ENCODE data around the gene IL6. TPM values are rescaled to one million over a fixed set of nuclear protein-coding genes. Genes with fewer than 3 reads are reported as not detected.
"Not testable (repeated sequence)": the region's sequence is repeated elsewhere in the genome, so short reads cannot be mapped to it uniquely, and the experiment has no call there.

Gene IL6
- polyA plus RNA-seq (ENCODE audit: insufficient read length in 4 of 4): 1 to 10 TPM in 1 of 4 donors, not detected in 3; 4.9 TPM

DNA sequence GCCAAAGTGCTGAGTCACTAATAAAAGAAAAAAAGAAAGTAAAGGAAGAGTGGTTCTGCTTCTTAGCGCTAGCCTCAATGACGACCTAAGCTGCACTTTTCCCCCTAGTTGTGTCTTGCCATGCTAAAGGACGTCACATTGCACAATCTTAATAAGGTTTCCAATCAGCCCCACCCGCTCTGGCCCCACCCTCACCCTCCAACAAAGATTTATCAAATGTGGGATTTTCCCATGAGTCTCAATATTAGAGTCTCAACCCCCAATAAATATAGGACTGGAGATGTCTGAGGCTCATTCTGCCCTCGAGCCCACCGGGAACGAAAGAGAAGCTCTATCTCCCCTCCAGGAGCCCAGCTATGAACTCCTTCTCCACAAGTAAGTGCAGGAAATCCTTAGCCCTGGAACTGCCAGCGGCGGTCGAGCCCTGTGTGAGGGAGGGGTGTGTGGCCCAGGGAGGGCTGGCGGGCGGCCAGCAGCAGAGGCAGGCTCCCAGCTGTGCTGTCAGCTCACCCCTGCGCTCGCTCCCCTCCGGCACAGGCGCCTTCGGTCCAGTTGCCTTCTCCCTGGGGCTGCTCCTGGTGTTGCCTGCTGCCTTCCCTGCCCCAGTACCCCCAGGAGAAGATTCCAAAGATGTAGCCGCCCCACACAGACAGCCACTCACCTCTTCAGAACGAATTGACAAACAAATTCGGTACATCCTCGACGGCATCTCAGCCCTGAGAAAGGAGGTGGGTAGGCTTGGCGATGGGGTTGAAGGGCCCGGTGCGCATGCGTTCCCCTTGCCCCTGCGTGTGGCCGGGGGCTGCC lies at the start of gene IL6:
TSS of gene IL6 (plus strand) at position 294 of the 807 bp plus-strand sequence. CDS start at position 357, 63 bp downstream.
- DNase-seq (ENCODE audit: low read depth in 4 of 4, low spot score in 3 of 4): peak in 1 of 4 donors; percentile 57

DNA sequence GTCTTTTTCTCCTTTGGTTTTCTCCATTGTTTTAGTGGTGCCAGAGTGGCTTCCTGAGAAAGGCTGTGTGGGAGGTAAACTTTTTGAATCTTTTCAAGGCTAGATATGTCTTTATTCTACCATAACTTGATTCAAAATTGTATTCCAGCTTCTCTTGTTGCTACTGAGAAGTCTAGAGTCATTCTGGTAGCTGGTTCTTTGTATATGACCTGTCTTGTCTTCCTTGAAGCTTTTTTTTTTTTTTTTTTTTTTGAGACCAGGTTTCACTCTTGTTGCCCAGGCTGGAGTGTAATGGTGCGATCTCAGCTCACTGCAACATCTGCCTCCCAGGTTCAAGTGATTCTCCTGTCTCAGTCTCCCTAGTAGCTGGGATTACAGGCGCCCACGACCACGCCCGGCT lies 49.7 kb upstream of the IL6 start:
- not testable (repeated sequence) for DNase-seq (ENCODE audit: low read depth in 4 of 4, low spot score in 3 of 4)

DNA sequence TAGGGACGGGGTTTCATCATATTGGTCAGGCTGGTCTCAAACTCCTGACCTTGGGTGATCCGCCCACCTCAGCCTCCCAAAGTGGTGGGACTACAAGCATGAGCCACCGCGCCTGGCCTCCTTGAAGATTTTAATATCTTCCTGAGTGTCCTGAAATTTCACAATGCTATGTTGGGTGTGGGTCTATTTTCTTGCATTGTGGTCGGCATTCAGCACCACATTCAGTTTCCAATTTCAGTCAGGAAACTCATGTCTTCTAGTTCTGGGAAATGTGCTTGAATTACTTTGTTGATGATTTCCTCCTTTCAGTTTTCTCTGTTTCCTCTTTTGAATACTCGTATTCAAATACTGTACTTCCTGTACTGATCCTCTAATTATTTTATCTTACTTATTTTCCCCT lies 49.3 kb upstream of the IL6 start:
- DNase-seq (ENCODE audit: low read depth in 4 of 4, low spot score in 3 of 4): no peak

DNA sequence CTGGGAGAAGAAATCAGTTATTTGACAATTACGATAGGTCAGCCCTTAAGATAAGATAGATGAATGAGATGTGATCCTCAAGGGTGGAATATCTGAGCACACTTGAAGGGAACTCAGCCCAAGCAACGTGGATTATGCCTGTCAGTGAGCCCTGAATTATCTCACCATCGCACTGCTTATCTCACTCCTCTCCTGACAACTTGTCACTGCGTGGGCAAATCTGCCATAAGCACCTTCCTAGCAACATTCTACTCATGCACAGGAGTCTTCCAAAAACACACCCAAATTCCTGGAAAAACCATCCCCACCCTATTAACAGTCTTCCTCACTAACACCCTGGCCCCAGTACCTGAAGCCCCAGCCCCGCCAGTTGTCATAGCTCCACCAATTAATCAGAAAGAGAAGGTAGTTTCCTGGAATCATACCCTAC lies 46.5 kb upstream of the IL6 start:
- no peak for DNase-seq (ENCODE audit: low read depth in 4 of 4, low spot score in 3 of 4)

DNA sequence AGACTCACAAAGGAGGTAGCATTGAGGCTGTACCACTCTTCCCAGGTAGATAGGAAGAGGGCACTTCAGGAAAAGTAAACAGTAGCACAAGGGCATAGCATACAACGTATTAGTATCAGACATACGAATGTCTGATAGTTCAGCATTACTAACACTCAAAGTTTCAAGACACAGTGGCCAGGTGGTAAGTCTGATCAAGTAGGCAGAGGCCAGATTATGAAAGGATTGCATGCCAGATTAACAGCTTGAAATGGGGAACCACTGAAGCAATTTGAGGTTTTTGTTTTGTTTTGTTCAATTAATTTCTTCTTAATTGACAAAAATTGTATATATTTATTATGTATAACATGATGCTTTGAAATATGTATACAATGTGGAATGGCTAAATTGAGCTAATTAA lies 45.7 kb upstream of the IL6 start:
- DNase-seq (ENCODE audit: low read depth in 4 of 4, low spot score in 3 of 4): no peak

DNA sequence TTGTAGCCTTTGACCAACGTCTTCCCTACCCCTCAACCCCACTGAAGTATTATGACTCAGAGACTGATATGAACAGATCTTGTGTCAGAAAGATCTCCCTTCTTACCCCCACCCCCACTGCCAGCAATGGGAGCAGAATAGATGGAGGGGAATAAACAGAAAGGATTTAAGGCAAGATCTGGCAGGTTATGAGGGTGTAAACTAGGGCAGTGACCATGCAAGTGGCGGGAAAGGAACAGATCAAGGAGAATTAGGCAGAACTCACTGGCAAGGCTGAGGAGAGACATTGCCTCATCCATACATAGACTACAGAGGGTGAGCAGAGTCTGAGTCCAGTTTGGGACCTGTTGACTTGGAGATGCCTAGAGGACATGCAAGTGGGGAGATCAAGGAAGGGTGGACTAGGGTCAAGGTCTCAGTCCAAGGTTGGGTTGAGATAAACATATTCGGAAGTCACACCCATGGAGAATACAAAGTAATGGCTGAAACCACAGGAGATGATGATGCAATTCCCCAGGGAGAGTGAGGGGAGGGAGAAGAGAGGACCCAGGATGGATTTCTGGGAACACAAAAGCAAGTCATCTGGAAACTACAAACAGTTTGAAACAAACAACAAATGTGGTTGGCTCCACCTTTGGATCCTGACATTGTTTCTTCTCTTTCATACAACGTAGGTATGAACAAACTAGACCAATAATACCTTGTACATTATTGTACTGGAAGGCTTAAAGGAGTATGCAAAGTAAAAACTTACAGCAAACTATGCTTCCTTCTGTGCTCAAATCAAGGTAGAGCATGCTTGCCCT lies 44.9 kb upstream of the IL6 start:
- DNase-seq (ENCODE audit: low read depth in 4 of 4, low spot score in 3 of 4): no peak

DNA sequence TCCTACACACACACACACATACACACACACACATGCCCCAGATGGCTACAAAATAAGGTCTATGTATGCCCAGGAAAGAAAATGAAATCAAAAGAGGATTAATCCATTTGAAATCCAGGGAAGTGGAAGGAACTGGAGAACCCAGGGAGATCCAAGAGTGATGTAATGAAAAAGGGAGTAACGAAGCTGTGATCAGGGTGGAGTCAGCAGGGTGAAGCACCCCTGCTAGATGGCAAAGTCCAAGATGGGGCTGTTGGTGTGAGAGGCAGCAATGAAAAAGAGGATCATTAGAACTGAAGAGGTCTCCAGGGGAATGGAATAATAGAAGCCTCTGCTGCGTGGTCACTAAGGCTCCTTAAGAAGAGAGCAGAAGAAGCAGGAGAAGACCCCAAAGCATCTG lies 43.6 kb upstream of the IL6 start:
- DNase-seq (ENCODE audit: low read depth in 4 of 4, low spot score in 3 of 4): no peak

DNA sequence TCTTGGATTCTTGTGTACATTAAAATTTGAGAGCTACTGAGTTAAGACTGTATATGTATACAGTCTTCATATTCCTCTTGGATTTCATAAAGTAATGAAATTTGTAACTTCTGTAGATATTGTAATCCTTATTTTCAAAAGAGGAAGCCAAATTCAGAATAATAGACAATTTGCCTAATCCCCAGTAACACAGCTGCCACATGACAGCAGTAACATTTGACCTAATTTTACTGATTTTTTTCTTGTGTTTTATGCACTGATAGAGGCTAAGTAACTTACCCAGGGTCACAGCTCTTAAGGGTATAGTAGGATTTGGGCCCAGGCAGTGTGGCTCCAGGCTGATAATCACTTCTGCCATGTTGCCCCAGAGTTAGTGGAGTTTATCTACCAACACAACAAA lies 40.4 kb upstream of the IL6 start:
- DNase-seq (ENCODE audit: low read depth in 4 of 4, low spot score in 3 of 4): no peak

DNA sequence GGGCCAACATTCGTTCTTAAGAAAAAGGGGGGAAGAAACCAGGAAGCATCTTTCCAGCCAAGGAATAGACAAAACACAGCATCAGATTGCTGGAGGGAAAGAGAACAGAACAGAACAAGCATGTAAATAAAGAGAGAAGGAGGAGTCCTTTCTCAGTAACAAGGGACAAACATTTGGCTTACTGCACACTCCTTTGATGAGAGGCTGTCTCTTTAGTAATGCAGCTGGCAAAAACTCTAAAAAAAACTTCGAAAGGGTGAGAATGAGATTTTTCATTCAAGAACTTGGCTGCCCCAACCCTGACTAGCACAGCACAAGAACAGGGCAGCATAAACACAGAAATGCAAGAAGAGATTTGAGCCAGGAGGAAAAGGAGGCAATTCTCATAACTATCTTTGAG lies 38.9 kb upstream of the IL6 start:
- DNase-seq (ENCODE audit: low read depth in 4 of 4, low spot score in 3 of 4): no peak

DNA sequence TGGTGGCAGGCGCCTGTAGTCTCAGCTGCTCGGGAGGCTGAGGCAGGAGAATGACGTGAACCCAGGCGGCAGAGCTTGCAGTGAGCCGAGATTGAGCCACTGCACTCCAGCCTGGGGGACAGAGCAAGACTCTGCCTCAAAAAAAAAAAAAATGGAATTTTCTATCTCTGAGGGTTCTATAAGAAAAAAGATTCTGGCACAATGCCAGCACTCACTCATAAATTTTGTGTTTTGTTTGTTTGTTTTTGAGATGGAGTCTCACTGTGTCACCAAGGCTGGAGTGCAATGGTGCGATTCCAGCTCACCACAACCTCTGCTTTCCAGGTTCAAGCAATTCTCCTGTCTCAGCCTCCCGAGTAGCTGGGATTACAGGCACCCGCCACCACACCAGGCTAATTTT lies 38.1 kb upstream of the IL6 start:
- DNase-seq (ENCODE audit: low read depth in 4 of 4, low spot score in 3 of 4): not testable (repeated sequence)

DNA sequence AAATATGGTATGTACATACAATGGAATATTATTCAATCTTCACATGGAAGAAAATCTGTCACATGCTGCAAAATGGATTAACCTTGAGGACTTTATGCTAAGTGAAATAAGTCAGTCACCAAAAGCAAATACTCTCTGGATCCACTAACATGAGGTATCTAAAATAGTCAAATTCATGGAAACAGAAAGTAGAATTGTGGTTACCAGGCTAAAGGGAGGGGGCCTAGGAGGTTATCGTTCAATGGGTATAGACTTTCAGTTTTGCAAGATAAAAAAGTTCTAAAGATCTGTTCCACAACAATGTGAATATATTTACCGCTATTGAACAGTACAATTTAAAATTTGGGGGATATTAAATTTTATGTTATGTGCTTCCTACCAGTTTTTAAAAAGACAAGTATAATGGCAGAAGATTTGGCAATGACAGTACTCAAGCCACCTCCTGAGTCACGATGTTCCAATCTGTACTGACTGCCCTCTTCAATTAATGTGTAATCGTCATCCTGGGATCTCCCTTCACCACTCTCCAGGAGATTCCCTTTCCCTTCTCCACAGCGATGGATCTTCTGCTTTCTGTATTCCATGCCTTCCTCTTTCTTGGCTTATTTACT lies 32.3 kb upstream of the IL6 start:
- no peak for DNase-seq (ENCODE audit: low read depth in 4 of 4, low spot score in 3 of 4)

DNA sequence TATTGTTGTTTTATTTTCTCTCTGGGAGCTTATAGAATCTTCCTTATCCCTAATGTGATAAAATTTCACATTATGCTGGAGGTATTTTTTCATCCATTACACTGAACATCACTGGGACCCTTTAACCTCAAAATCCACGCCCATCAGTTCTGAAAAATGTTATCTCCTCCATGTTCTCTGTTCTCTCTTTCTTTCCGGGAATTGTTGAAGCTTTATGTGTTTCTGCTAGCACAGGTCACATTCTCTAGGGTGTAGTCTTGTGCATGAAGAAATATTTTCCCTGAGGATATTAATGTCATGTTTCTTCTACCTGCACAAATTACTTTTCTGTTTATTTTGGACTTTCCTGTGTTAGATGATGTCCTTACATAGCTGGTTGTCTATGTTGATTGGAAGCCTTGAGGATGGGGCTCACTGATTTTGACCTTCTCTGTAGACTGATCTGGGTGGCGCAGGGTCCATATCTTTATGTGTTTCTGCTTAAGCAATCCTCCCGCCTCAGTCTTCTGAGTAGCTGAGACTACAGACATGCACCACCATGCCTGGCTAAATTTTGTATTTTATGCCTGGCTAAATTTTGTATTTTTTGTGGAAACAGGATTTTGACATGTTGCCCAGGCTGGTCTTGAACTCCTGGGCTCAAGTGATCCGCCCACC lies 31.4 kb upstream of the IL6 start:
- DNase-seq (ENCODE audit: low read depth in 4 of 4, low spot score in 3 of 4): no peak

DNA sequence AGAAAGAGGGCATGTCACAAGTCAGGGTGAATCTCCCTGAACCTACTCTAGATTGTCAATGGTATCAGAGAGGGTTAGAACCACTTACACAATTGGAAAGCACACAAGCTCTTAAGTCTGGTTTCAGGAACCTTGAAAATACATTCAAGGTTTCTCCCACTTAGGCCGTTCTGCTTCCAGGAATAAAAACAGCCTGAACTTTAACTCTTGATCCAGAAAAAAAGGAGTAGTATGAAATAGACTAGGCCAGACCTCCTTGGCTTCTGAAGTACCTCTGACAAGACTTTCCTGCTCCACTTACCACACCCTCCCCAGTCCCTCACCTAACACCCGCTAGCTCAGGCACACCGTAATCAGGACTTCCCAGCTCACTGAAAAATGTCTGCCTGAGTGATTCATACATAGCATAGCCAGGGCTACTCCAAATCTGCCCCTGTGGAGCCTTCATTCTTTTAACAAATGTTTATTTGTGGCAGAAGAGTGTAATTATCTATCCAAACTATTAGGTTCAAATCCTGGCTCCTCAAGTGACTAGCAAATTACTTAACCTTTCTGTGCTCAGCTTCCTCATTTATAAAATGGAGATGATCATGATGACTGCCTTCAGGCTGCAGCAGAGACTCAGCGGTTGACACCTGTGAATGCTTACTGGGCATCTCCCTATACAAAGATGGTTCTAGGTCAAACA lies 30.3 kb upstream of the IL6 start:
- DNase-seq (ENCODE audit: low read depth in 4 of 4, low spot score in 3 of 4): no peak

DNA sequence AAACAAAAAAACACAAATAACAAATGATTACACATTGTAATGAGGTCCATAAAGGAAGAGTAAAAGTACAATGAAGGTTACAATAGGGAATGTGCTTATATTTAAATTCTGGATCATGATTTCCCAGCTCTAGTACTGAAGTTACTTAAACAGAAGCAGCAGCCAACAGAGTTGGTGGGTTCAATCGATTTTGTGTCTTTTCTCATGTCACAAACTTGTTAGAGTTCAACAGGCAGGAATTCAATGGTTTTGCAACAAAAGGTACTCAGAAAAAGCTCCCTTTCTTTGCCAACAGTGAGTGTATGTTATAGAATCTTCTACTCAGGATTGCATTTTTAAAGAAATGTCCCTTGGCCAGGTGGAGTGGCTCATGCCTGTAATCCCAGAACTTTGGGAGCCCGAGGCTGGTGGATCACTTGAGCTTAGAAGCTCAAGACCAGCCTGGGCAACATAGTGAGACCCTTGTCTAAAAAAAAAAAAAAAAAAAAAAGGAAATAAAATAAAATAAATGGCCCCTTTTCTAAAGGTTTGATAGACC lies 29.6 kb upstream of the IL6 start:
- DNase-seq (ENCODE audit: low read depth in 4 of 4, low spot score in 3 of 4): no peak

DNA sequence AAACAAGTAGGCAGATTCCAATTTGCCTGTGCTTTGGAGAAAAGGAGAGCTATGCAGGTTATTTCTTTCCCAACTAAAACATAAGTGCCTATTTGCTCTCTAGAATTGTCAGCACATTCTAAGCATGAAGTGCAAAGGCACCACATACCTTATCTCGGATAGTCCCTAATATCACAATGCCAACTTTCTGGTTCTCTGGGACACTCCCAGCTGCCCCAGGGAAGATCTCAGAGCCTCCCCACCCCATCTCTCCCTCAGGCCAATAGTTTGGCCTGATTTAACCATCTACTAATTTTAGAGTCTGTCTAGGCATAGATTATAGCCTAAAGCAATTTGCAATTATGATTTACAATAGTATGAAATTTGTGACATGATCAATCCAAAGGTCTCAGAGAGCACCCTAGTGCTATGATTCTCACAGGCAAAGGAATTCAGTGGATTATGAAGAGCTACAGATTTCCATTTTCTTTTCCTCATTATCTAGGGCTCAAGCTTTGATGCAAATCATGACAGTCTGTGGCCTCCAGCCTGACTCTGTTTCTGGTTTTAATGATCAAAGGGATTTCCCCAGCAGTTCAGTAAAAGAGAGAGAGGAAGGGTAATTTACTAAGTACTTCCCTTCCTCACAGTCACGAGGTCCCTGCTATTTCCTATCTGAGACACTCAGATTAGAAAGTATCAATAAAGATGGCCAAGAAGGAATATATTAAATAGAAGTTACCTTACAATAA lies 29.0 kb upstream of the IL6 start:
- no peak for DNase-seq (ENCODE audit: low read depth in 4 of 4, low spot score in 3 of 4)

DNA sequence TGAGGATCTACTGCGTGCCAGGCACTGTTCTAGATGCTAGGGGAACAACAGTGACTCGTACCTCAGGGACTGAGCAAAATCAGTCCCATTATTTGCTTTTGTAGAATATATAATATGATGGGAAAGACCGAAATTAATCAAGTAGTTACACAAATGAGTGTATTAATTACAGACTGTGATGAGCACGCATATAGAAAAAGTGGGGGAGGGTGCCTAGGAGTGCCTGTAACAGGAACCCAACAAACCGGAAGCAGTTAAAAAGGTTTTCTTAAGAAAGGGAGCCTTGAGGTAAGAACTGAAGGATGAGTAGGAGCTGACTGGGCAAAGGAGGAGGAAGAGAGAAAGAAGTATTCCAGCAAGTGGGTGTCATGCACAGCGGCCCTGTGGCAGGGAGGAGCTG lies 28.2 kb upstream of the IL6 start:
- DNase-seq (ENCODE audit: low read depth in 4 of 4, low spot score in 3 of 4): no peak

DNA sequence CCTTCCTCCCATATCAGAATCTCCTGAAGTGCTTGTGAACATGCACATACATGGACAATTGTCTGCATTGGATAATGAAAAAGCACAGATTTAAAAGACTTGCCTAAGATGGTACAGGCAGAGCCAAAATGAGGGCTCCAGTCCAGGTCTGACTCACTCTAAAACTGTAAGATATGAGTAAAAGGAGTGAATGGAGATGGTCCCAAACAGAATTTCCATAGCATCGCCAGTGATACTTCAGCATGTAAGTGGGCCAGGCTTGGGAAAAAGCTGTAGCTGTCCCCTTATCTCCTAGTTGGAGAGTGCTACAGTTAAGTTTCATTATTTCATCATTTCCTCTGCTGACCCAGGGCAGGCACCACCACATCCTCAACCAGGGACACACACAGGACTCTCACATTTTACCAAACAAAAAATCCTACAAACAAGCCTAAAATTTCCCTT lies 26.4 kb upstream of the IL6 start:
- DNase-seq (ENCODE audit: low read depth in 4 of 4, low spot score in 3 of 4): no peak

DNA sequence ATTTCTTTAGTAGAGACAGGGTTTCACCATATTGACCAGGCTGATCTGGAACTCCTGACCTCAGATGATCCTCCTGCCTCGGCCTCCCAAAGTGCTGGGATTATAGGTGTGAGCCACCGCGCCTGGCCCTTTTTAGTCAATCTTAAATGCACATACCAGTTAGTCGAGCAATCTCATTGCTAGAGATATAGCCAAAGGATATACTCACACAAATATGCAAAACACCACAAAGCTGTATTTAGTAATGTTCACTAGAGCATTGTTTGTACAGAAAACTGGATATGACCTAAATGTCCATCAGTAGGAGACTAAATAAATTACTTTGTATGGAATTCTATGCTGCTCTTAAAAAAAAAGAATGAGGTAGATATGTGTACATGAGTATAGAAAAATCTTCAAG lies 24.5 kb upstream of the IL6 start:
- no peak for DNase-seq (ENCODE audit: low read depth in 4 of 4, low spot score in 3 of 4)

DNA sequence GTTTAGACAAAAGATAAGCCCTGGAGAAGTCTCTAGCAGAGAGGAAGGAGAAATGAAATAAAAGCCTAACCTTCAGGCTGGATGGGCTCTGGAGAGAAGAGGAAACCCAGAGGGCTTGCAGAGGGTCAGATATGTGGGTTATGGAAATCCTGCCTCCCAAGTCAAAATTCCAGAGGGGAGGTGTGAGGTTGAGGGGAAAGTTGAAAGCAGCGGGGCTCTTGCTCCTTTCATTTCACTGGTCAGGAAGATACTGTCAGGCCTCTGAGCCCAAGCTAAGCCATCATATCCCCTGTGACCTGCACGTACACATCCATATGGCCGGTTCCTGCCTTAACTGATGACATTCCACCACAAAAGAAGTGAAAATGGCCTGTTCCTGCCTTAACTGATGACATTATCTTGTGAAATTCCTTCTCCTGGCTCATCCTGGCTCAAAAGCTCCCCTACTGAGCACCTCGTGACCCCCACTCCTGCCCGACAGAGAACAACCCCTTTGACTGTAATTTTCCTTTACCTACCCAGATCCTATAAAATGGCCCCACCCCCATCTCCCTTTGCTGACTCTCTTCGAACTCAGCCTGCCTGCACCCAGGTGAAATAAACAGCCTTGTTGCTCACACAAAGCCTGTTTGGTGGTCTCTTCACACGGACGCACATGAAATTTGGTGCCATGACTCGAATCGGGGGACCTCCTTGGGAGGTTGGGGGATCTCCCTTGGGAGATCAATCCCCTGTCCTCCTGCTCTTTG lies 23.7 kb upstream of the IL6 start:
- not testable (repeated sequence) for DNase-seq (ENCODE audit: low read depth in 4 of 4, low spot score in 3 of 4)

All from left renal pelvis (tissue), 4 donors.